VCaP (cell line): Measurements from ENCODE around the gene TMEM184C.

Experiments
- H3K27ac ChIP-seq: fragments of 450-650 bp; 2 replicates; pipeline ENCODE4 v1.5.1; 2017
- TF ChIP-seq, protein P1 (sequence below): fragments of 450-650 bp; conservative IDR thresholded peaks from 2 replicates; pipeline ENCODE4 v1.5.1; 2017; ENCODE audit warnings: mild to moderate bottlenecking, moderate library complexity

The TMEM184C gene

DNA sequence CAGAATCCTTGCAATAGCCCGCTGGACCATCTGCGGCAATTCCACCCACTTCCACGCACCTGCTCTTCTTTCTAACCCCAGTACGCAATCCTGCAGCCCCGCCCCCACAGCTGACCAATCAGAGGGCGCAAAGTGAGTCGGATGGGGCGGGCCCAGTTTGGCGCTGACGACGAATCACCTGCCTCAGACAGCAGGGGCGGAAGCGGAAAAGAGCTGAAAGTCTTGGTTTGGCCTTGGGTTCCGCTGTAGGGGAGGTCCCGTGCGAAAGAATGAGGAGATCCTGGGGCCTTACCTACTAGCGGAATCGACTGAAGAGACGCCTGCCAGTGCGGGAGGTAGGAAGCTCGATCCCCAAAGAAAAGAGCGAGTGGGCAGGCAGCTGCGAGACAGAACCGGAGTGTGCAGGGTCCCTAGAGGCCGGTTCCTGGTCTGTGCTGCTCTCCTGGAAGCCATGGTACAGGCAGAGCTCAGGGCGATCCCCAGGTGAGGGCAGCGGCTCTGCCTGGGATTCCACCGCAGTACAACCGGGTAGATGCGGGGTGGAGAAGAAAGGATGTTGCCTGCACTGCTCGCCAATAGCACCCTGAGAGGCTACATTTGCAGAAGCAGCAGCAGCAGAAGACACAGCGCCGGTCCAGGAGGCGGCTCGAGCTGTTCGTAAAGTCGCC lies at the start of gene TMEM184C:
Gene TMEM184C, plus strand, starts transcription at position 225 of the 668 bp plus-strand sequence. CDS start 560 bp downstream, outside the sequence.
- H3K27ac ChIP-seq = peak within 1 kb of the TSS; percentile 87
- TF ChIP-seq, protein P1, sequence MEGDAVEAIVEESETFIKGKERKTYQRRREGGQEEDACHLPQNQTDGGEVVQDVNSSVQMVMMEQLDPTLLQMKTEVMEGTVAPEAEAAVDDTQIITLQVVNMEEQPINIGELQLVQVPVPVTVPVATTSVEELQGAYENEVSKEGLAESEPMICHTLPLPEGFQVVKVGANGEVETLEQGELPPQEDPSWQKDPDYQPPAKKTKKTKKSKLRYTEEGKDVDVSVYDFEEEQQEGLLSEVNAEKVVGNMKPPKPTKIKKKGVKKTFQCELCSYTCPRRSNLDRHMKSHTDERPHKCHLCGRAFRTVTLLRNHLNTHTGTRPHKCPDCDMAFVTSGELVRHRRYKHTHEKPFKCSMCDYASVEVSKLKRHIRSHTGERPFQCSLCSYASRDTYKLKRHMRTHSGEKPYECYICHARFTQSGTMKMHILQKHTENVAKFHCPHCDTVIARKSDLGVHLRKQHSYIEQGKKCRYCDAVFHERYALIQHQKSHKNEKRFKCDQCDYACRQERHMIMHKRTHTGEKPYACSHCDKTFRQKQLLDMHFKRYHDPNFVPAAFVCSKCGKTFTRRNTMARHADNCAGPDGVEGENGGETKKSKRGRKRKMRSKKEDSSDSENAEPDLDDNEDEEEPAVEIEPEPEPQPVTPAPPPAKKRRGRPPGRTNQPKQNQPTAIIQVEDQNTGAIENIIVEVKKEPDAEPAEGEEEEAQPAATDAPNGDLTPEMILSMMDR = no peak

DNA sequence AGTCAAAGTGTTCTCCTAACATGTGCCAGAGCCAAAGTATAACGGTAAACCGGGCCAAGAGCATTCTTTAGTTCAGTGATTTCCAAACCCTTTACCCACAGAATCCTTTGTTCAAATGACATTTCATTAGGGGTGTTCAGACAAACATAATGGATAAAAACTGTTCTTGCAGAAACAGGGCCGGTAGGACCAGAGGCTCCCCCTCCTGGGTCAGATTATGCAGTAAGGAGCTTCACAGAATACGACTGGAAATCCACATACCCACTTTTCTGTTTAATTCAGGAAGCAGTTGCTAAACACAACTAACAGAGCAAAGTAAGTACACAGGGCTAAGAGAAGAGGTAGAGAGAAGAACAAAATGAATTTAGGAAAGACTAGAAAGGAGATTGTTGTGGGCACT lies 46.6 kb upstream of the TMEM184C start:
- TF ChIP-seq, protein P1 = no peak
- H3K27ac ChIP-seq = no peak overlapping the region

DNA sequence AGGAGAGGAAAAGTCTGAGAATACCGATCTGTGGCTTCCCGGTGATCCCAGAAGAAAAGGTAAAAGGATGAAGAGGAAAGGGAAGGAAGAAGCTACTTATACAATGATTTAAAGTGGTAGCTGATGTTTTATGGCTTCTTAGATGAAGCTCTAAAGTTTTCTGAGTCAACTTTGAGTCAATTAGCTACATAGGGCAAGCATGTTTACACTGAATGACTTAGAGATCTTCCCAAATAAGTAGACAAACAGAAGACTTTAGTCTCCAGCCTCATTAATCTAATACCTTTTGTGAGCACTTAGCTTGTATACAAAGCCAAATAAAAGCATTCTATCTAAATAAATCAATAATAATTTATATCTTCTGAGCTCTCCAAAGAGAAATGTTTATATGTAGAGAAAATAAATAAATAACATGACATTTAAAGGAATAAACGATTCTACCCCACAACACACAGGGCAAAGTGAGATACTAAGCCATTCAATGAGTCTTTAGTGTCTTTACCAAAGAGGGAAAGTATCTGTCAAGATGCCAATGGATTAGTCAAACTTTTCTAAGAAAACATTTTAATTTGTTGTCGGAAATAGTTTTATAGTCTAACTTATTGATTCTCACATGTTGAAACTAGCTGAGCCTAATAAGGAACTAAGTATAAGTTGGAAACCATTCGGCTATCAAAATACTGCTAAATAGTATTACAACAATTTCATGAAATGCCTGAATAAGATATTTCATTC lies 46.0 kb upstream of the TMEM184C start:
- H3K27ac ChIP-seq = no peak overlapping the region
- TF ChIP-seq, protein P1 = no peak

DNA sequence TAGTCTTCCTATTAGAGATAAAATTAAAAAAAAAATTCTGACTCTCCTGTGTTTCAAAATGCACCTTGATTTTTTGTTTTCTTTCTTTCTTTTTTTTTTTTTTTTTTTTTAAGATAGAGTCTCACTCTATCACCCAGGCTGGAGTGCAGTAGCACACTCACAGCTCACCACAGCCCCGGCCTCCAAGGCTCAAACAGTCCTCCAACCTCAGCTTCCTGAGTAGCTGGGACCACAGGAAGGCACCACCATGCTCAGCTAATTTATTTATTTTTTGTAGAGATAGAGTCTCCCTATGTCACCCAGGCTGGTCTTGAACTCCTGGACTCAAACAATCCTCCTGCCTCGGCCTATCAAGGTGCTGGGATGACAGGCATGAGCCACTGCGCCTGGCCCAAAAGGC lies 41.1 kb upstream of the TMEM184C start:
- H3K27ac ChIP-seq = no peak overlapping the region
- TF ChIP-seq, protein P1 = no peak

DNA sequence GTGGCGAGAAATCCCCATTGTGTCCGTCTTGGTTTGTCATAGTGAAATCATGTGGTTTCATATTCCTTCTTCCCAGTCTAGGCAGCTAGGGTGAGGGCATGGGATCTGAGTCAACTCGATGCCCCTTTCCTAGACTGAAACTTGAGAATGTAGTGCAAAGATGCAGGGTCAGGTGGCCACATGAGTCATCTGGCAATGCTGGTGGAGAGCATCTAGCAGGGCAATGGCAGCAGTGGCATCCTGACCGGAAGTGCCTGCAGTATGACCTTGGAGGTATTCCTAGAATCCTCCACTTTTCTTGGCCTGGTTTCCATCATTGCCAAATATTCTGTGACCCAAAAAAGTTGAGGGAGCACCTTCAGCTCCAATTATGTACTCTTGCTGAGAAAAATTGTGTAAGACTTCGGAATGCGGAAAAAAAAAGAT lies 39.1 kb upstream of the TMEM184C start:
- TF ChIP-seq, protein P1 = no peak
- no peak overlapping the region for H3K27ac ChIP-seq

DNA sequence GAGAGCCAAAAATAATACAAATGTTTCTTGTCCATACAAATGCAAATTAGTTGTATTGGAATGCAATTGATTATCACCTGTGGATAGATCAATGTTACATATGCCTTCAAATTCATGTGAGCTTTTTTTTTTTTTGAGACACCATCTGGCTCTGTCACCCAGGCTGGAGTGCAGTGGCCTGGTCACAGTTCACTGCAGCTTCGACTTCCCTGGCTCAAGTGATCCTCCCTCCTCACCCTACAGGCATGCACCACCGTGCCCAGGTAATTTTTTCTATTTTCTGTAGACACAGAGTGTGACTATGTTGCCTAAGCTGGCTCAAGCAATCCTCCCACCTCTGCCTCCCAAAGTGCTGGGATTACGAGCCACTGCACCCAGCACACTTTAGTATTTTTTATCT lies 38.6 kb upstream of the TMEM184C start:
- TF ChIP-seq, protein P1 = no peak
- no peak overlapping the region for H3K27ac ChIP-seq

DNA sequence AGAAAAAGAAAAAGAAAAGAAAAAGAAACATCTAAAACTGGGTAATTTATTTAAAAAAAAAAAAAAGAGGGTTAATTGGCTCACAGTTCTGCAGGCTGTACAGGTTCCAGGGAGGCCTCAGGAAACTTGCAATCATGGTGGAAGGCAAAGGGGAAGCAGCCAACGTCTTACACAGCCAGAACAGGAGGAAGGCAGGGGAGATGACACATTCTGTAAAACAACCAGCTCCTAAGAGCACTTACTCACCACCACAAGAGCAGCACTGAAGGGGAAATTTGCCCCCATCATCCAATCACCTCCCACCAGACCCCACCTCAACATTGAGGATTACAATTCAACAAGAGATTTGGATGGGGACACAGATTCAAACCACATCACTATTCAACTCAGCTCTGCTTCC lies 36.8 kb upstream of the TMEM184C start:
- H3K27ac ChIP-seq = no peak overlapping the region

More for the DNA sequence above, 36.8 kb upstream of the TMEM184C start:
- TF ChIP-seq, protein P1 = no peak
